GM23338 (cell line): ENCODE measurements around the gene SPINK8. TPM values are rescaled to one million over a fixed set of nuclear protein-coding genes. Genes with fewer than 3 reads are reported as not detected.
"Not testable (repeated sequence)": the region's sequence is repeated elsewhere in the genome, so short reads cannot be mapped to it uniquely, and the experiment has no call there.

ENCODE experiments used
- ATAC-seq: fragments of 200-7000 bp; cut with Tn5 transposase; 3 replicates; pipeline ENCODE4 v1.9.1; 2020
- DNase-seq: peaks from one replicate; pipeline ENCODE4 v3.0.0-alpha.2; 2015; ENCODE audit warnings: low spot score
- H2AFZ ChIP-seq: fragments of 200-600 bp; sonication (generic); 2 replicates; pipeline ENCODE4 v1.8.0; 2016; ENCODE audit warnings: antibody characterized with exemption, mild to moderate bottlenecking, moderate library complexity
- H3F3A ChIP-seq: fragments of 200-600 bp; sonication (generic); replicated peaks from 2 replicates; pipeline ENCODE4 v1.8.0; 2017; ENCODE audit warnings: antibody characterized with exemption, mixed run types, low read depth
- H3K27ac ChIP-seq: fragments of 200-600 bp; sonication (generic); 2 replicates; pipeline ENCODE4 v1.6.1; 2016; ENCODE audit warnings: low read depth
- H3K27me3 ChIP-seq: fragments of 200-600 bp; sonication (generic); 2 replicates; pipeline ENCODE4 v1.8.0; 2016; ENCODE audit warnings: mild to moderate bottlenecking, mixed run types, moderate library complexity; ENCODE audit not compliant: insufficient read depth
- H3K36me3 ChIP-seq: fragments of 200-600 bp; sonication (generic); 2 replicates; pipeline ENCODE4 v1.8.0; 2016; ENCODE audit warnings: mild to moderate bottlenecking; ENCODE audit not compliant: insufficient read depth
- H3K4me1 ChIP-seq: fragments of 200-600 bp; sonication (generic); 2 replicates; pipeline ENCODE4 v1.8.0; 2016; ENCODE audit warnings: mild to moderate bottlenecking, moderate library complexity; ENCODE audit not compliant: insufficient read depth
- H3K4me2 ChIP-seq: fragments of 200-600 bp; sonication (generic); 2 replicates; pipeline ENCODE4 v1.7.1; 2017; ENCODE audit warnings: mixed run types
- H3K4me3 ChIP-seq: fragments of 200-600 bp; sonication (generic); 2 replicates; pipeline ENCODE4 v1.6.1; 2016; ENCODE audit warnings: mixed run types
- H3K79me2 ChIP-seq: fragments of 200-600 bp; sonication (generic); replicated peaks from 2 replicates; pipeline ENCODE4 v1.8.0; 2017; ENCODE audit warnings: mild to moderate bottlenecking; ENCODE audit not compliant: insufficient read depth
- H3K9me2 ChIP-seq: fragments of 200-600 bp; sonication (generic); 2 replicates; pipeline ENCODE4 v1.8.0; 2017; ENCODE audit not compliant: insufficient read depth
- H4K20me1 ChIP-seq: fragments of 200-600 bp; sonication (generic); replicated peaks from 2 replicates; pipeline ENCODE4 v1.8.0; 2017; ENCODE audit warnings: mild to moderate bottlenecking; ENCODE audit not compliant: insufficient read depth
- H3K27ac Mint-ChIP-seq: 2 replicates; pipeline ENCODE4 v1.8.0; 2020; ENCODE audit warnings: inconsistent platforms, mild to moderate bottlenecking, moderate library complexity, mixed read lengths
- H3K27me3 Mint-ChIP-seq: 3 replicates; pipeline ENCODE4 v1.8.0; 2022; ENCODE audit warnings: low read depth, mild to moderate bottlenecking, moderate library complexity, mixed read lengths, inconsistent platforms; ENCODE audit not compliant: insufficient read depth, poor library complexity
- H3K36me3 Mint-ChIP-seq: 3 replicates; pipeline ENCODE4 v1.8.0; 2021; ENCODE audit warnings: low read depth, mild to moderate bottlenecking, inconsistent platforms, moderate library complexity, mixed read lengths
- H3K4me1 Mint-ChIP-seq: 3 replicates; pipeline ENCODE4 v1.8.0; 2020; ENCODE audit warnings: mild to moderate bottlenecking, inconsistent platforms, mixed read lengths
- H3K4me3 Mint-ChIP-seq: 3 replicates; pipeline ENCODE4 v1.8.0; 2021; ENCODE audit warnings: moderate library complexity, mild to moderate bottlenecking, inconsistent platforms, mixed read lengths
- H3K9me3 Mint-ChIP-seq: 3 replicates; pipeline ENCODE4 v1.8.0; 2020; ENCODE audit warnings: moderate library complexity, mild to moderate bottlenecking, inconsistent platforms, mixed read lengths
- JUNB ChIP-seq: IDR thresholded peaks from one replicate; pipeline ENCODE4 v1.6.1; 2016; ENCODE audit warnings: antibody characterized with exemption; ENCODE audit not compliant: unreplicated experiment
- POLR2AphosphoS5 ChIP-seq: IDR thresholded peaks from 2 replicates; pipeline ENCODE4 v1.6.1; 2016; ENCODE audit warnings: antibody characterized with exemption, low read depth
- polyA plus RNA-seq: library from polyadenylated mRNA; unstranded; fragments of >200 nt; fragmentation: Nextera tagmentation; extraction: Ambion mirVana; gene quantifications from 2 replicates; pipeline ENCODE4 v1.2.1, GENCODE V29; 2016
- total RNA-seq: library from RNA; depleted of rRNA; stranded (reverse); fragments of >200 nt; shearing (Covaris generic); gene quantifications from 2 replicates; pipeline ENCODE4 v1.2.3, GENCODE V29; 2014
- TF ChIP-seq, protein P1 (sequence below): fragments of 250-450 bp; sonication (Bioruptor Pico); IDR thresholded peaks from 2 replicates; pipeline ENCODE4 v1.5.0; 2020; ENCODE audit warnings: mild to moderate bottlenecking, moderate library complexity

Gene SPINK8
- total and polyA plus RNA-seq, 2 experiments from 2014 or later, result not detected

DNA sequence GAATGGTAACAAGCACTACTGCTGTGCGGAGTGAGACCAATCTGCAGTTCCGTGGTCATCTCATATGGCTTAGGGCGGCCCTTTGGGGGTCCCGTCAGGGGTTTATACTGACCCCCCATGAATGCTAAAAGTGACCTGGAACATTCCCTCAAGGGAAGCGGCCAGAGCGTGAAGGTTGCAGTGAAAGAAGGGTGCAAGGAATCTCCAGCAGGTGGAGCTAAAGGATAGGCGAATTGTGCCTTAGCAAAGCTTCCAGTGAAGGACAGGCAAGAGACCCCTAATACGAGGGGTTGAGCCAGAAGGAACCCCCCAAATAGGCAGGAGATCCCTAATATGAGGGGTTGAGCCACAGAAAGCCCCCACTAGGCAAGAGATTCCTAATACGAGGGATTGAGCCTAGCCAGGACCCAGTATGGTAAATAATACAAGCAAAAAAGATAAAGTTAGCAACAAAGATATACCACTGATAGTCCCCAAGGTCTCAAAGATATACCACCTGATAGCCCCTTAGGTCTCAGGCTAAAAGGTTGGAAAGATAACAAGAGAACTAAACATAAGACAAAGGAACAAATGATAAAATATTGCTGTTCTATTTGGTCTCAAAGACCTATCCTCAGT lies 59.8 kb downstream of the SPINK8 start (continued):
- TF ChIP-seq, protein P1, sequence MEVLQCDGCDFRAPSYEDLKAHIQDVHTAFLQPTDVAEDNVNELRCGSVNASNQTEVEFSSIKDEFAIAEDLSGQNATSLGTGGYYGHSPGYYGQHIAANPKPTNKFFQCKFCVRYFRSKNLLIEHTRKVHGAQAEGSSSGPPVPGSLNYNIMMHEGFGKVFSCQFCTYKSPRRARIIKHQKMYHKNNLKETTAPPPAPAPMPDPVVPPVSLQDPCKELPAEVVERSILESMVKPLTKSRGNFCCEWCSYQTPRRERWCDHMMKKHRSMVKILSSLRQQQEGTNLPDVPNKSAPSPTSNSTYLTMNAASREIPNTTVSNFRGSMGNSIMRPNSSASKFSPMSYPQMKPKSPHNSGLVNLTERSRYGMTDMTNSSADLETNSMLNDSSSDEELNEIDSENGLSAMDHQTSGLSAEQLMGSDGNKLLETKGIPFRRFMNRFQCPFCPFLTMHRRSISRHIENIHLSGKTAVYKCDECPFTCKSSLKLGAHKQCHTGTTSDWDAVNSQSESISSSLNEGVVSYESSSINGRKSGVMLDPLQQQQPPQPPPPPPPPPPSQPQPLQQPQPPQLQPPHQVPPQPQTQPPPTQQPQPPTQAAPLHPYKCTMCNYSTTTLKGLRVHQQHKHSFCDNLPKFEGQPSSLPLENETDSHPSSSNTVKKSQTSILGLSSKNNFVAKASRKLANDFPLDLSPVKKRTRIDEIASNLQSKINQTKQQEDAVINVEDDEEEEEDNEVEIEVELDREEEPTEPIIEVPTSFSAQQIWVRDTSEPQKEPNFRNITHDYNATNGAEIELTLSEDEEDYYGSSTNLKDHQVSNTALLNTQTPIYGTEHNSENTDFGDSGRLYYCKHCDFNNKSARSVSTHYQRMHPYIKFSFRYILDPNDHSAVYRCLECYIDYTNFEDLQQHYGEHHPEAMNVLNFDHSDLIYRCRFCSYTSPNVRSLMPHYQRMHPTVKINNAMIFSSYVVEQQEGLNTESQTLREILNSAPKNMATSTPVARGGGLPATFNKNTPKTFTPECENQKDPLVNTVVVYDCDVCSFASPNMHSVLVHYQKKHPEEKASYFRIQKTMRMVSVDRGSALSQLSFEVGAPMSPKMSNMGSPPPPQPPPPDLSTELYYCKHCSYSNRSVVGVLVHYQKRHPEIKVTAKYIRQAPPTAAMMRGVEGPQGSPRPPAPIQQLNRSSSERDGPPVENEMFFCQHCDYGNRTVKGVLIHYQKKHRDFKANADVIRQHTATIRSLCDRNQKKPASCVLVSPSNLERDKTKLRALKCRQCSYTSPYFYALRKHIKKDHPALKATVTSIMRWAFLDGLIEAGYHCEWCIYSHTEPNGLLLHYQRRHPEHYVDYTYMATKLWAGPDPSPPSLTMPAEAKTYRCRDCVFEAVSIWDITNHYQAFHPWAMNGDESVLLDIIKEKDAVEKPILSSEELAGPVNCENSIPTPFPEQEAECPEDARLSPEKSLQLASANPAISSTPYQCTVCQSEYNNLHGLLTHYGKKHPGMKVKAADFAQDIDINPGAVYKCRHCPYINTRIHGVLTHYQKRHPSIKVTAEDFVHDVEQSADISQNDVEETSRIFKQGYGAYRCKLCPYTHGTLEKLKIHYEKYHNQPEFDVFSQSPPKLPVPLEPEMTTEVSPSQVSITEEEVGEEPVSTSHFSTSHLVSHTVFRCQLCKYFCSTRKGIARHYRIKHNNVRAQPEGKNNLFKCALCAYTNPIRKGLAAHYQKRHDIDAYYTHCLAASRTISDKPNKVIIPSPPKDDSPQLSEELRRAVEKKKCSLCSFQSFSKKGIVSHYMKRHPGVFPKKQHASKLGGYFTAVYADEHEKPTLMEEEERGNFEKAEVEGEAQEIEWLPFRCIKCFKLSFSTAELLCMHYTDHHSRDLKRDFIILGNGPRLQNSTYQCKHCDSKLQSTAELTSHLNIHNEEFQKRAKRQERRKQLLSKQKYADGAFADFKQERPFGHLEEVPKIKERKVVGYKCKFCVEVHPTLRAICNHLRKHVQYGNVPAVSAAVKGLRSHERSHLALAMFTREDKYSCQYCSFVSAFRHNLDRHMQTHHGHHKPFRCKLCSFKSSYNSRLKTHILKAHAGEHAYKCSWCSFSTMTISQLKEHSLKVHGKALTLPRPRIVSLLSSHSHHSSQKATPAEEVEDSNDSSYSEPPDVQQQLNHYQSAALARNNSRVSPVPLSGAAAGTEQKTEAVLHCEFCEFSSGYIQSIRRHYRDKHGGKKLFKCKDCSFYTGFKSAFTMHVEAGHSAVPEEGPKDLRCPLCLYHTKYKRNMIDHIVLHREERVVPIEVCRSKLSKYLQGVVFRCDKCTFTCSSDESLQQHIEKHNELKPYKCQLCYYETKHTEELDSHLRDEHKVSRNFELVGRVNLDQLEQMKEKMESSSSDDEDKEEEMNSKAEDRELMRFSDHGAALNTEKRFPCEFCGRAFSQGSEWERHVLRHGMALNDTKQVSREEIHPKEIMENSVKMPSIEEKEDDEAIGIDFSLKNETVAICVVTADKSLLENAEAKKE (CRISPR knock-in tag), result no peak
- 0 out of 2 replicates have a peak, but pooled peaks have one; percentile 41 for TF ChIP-seq POLR2AphosphoS5

- ATAC-seq (no peak; the same call in 1 of the 3 replicates), DNase-seq (peak; percentile 26)
- Histone ChIP-seq H3K27me3 (no peaks in the 10 kb centered on the region), H3K27ac (no peak overlapping the region), H3K79me2 (no peaks in the 10 kb centered on the region), H3K4me1 (peaks cover 21% of the 10 kb centered on the region), H3K36me3 (peaks cover 45% of the 10 kb centered on the region), H3K4me2 (no peak overlapping the region), H3F3A (peaks cover 48% of the 10 kb centered on the region), H3K4me3 (no peak overlapping the region), H3K9me2 (0 out of 2 replicates have a peak, but pooled peaks cover 4% of the 10 kb centered on the region), H2AFZ (no peak overlapping the region), H4K20me1 (peaks cover 12% of the 10 kb centered on the region)
- no peak overlapping the region for H3K4me3 Mint-ChIP-seq
- H3K36me3 Mint-ChIP-seq, result peaks cover 74% of the 10 kb centered on the region
- peaks cover 18% of the 10 kb centered on the region for H3K27me3 Mint-ChIP-seq
- H3K4me1 Mint-ChIP-seq, result peaks cover 15% of the 10 kb centered on the region
- H3K27ac Mint-ChIP-seq, result no peak overlapping the region
- TF ChIP-seq POLR2AphosphoS5, result peak; percentile 34
- TF ChIP-seq JUNB, result no peak
- peaks cover 38% of the 10 kb centered on the region for H3K9me3 Mint-ChIP-seq
Measured at GRCh38 chr3:48271763-48272498, 61.5 kb downstream of the SPINK8 start.

DNA sequence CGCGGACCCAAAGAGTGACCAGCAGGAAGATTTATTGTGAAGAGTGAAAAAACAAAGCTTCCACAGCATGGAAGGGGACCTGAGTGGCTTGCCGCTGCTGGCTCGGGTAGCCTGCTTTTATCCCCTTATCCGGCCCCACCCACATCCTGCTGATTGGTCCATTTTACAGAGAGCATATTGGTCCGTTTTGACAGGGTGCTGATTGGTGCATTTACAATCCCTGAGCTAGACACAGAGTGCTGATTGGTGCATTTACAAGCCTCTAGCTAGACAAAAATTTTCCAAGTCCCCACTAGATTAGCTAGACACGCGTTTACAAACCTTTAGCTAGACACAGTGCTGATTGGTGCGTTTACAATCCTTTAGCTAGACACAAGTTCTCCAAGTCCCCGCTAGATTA lies 62.2 kb downstream of the SPINK8 start:
- not testable (repeated sequence) for H3K4me1 Mint-ChIP-seq, H3K79me2 ChIP-seq, H3K27me3 ChIP-seq, H3K4me3 Mint-ChIP-seq, H3K27ac ChIP-seq, H3K27ac Mint-ChIP-seq, H2AFZ ChIP-seq, H3K4me2 ChIP-seq, H3K9me2 ChIP-seq, DNase-seq, H3K4me3 ChIP-seq, ATAC-seq
- peaks cover 74% of the 10 kb centered on the region for H3K36me3 Mint-ChIP-seq
- H3K9me3 Mint-ChIP-seq, result peaks cover 38% of the 10 kb centered on the region
- H4K20me1 ChIP-seq, result peaks cover 17% of the 10 kb centered on the region
- peaks cover 52% of the 10 kb centered on the region for H3F3A ChIP-seq
- H3K36me3 ChIP-seq, result peaks cover 53% of the 10 kb centered on the region
- H3K4me1 ChIP-seq, result peaks cover 15% of the 10 kb centered on the region
- H3K27me3 Mint-ChIP-seq, result peaks cover 15% of the 10 kb centered on the region
